Breast epithelium (tissue), 4 donors: Measurements from ENCODE around the gene ABI3. TPM values are rescaled to one million over a fixed set of nuclear protein-coding genes. Genes with fewer than 3 reads are reported as not detected.
"Not testable (repeated sequence)": the region's sequence is repeated elsewhere in the genome, so short reads cannot be mapped to it uniquely, and the experiment has no call there.

Experiments
- DNase-seq, 2 donors: peaks; one replicate each; pipeline ENCODE4 v3.0.0-alpha.2; 2019; ENCODE audit warnings: low spot score in 2 of 2
- H3K27ac ChIP-seq, 2 donors: fragments of 200-600 bp; sonication (generic) in 1 of 2; one replicate each; pipeline ENCODE4 v1.5.1; 2016 to 2019; ENCODE audit warnings: mild to moderate bottlenecking in 1 of 2
- H3K27me3 ChIP-seq, 2 donors: fragments of 200-600 bp; sonication (generic) in 1 of 2; one replicate each; pipeline versions ENCODE4 v1.5.1 to v1.6.0; 2017 to 2019; ENCODE audit warnings: control low read depth in 1 of 2, mild to moderate bottlenecking in 1 of 2
- H3K36me3 ChIP-seq: fragments of 200-600 bp; one replicate; pipeline ENCODE4 v1.5.1; 2019
- H3K4me1 ChIP-seq, 2 donors: fragments of 200-600 bp; sonication (generic); one replicate each; pipeline ENCODE4 v1.5.1; 2016 to 2019; ENCODE audit warnings: control low read depth in 1 of 2
- H3K4me3 ChIP-seq, 3 donors: fragments of 200-600 bp; sonication (generic); 1 replicate in 2 of 3; 2 replicates in 1 of 3; pipeline ENCODE4 v1.5.1; 2016 to 2019; ENCODE audit warnings: mild to moderate bottlenecking in 3 of 3, moderate library complexity in 2 of 3
- H3K9me3 ChIP-seq, 2 donors: fragments of 200-600 bp; sonication (generic) in 1 of 2; one replicate each; pipeline ENCODE4 v1.5.1; 2016 to 2019; ENCODE audit warnings: control low read depth in 1 of 2
- CTCF ChIP-seq, 3 donors: fragments of 450-650 bp; IDR thresholded peaks; one replicate each; pipeline ENCODE4 v1.5.1; 2016 to 2017; ENCODE audit warnings: antibody characterized with exemption in 3 of 3, mild to moderate bottlenecking in 3 of 3, moderate library complexity in 3 of 3
- POLR2A ChIP-seq: fragments of 450-650 bp; IDR thresholded peaks from one replicate; pipeline ENCODE4 v1.6.1; 2016; ENCODE audit warnings: antibody characterized with exemption, mild to moderate bottlenecking, moderate library complexity
- POLR2AphosphoS5 ChIP-seq, 3 donors: sonication (generic); formaldehyde crosslinking; IDR thresholded peaks; one replicate each; pipeline ENCODE4 v1.6.1; 2017; ENCODE audit warnings: antibody characterized with exemption in 3 of 3
- intact Hi-C: fragments of 100-400 bp; cut with DNase I; formaldehyde crosslinking; loops from one replicate; pipeline ENCODE4 v1.15.1; 2023; ENCODE audit warnings: low total_unique reads
- total RNA-seq, 3 donors: library from RNA; depleted of rRNA; stranded (reverse); fragments of >200 nt; gene quantifications; one replicate each; pipeline ENCODE4 v1.1.0, GENCODE V29; 2016

Gene ABI3
- total RNA-seq, 3 donors from 2014 or later, result 1.9 to 5.2 (median 5.1) TPM

- Histone ChIP-seq H3K4me3 (peak overlapping the region; percentile 55 to 84 (median 66)), H3K9me3 (no peaks in the 10 kb centered on the region), H3K4me1 (no peaks in the 10 kb centered on the region), H3K27me3 (no peaks in the 10 kb centered on the region), H3K36me3 (no peaks in the 10 kb centered on the region), H3K27ac (peak overlapping the region; percentile 82 to 84)
- peak; percentile 52 to 53 for DNase-seq
- intact Hi-C loops, result no loop called here
- TF ChIP-seq POLR2A (no peak), CTCF (IDR thresholded peaks at IDR 0.05) (no peak), POLR2AphosphoS5 (IDR thresholded peaks at IDR 0.05) (no peak)
Observed at GRCh38 chr17:49260817-49261291, 50.3 kb downstream of the ABI3 start.

- H3K36me3 ChIP-seq, H3K9me3 ChIP-seq, H3K4me3 ChIP-seq, H3K4me1 ChIP-seq, intact Hi-C loops, H3K27me3 ChIP-seq, H3K27ac ChIP-seq, DNase-seq: not testable (repeated sequence)
Observed at GRCh38 chr17:49261540-49261939, 51.0 kb downstream of the ABI3 start.

GRCh38 chr17:49266233-49266632 lies 55.7 kb downstream of the ABI3 start:
- H3K36me3 ChIP-seq, result no peaks in the 10 kb centered on the region
- H3K27ac ChIP-seq, result no peak overlapping the region
- intact Hi-C loops, result no loop called here
- H3K4me1 ChIP-seq, result no peaks in the 10 kb centered on the region
- no peaks in the 10 kb centered on the region for H3K27me3 ChIP-seq
- TF ChIP-seq CTCF (IDR thresholded peaks at IDR 0.05), result no peak
- no peak for TF ChIP-seq POLR2A
- TF ChIP-seq POLR2AphosphoS5 (IDR thresholded peaks at IDR 0.05), result no peak
- H3K4me3 ChIP-seq, result no peak overlapping the region
- no peak for DNase-seq
- H3K9me3 ChIP-seq, result no peaks in the 10 kb centered on the region

- H3K4me1 ChIP-seq, result no peaks in the 10 kb centered on the region
- intact Hi-C loops, result no loop called here
- TF ChIP-seq CTCF (IDR thresholded peaks at IDR 0.05), result no peak
- no peak for TF ChIP-seq POLR2AphosphoS5 (IDR thresholded peaks at IDR 0.05)
- no peak for TF ChIP-seq POLR2A
- no peaks in the 10 kb centered on the region for H3K9me3 ChIP-seq
- DNase-seq, result no peak
- no peaks in the 10 kb centered on the region for H3K27me3 ChIP-seq
- no peaks in the 10 kb centered on the region for H3K36me3 ChIP-seq
- no peak overlapping the region for H3K4me3 ChIP-seq
- H3K27ac ChIP-seq, result no peak overlapping the region
Observed at GRCh38 chr17:49267912-49268311, 57.4 kb downstream of the ABI3 start.

GRCh38 chr17:49269356-49269755 lies 58.8 kb downstream of the ABI3 start:
- intact Hi-C loops, result no loop called here
- H3K4me3 ChIP-seq, result no peak overlapping the region
- DNase-seq, result no peak

More at GRCh38 chr17:49269356-49269755, 58.8 kb downstream of the ABI3 start:
- H3K4me1 ChIP-seq, result no peaks in the 10 kb centered on the region
- no peaks in the 10 kb centered on the region for H3K27me3 ChIP-seq
- H3K9me3 ChIP-seq, result no peaks in the 10 kb centered on the region
- TF ChIP-seq POLR2AphosphoS5 (IDR thresholded peaks at IDR 0.05), result no peak
- TF ChIP-seq POLR2A, result no peak
- TF ChIP-seq CTCF (IDR thresholded peaks at IDR 0.05), result no peak
- no peak overlapping the region for H3K27ac ChIP-seq
- H3K36me3 ChIP-seq, result no peaks in the 10 kb centered on the region

Other genes starting within 250 kb of the ABI3 start
- not detected for gene GIP, start 242.1 kb upstream of the ABI3 start, total RNA-seq
- gene IGF2BP1, start 213.3 kb upstream of the ABI3 start, total RNA-seq, result not detected
- under 1 TPM in 2 of 3 donors, not detected in 1; 0.15 to 0.66 TPM for gene B4GALNT2, start 77.9 kb upstream of the ABI3 start, total RNA-seq
- gene GNGT2, start 133 bp upstream of the ABI3 start, total RNA-seq, result under 1 TPM in 2 of 3 donors, not detected in 1; 0.48 to 0.66 TPM
- gene PHOSPHO1, start 20.1 kb downstream of the ABI3 start, total RNA-seq, result under 1 TPM in 2 of 3 donors, not detected in 1; 0.33 to 0.88 TPM
- 100 to 1,000 TPM in 1 of 3 donors, 10 to 100 TPM in 2; 34.2 to 157 (median 72.4) TPM for gene ZNF652, start 151.5 kb downstream of the ABI3 start, total RNA-seq
- gene PHB1, start 204.2 kb downstream of the ABI3 start, total RNA-seq, result 100 to 1,000 TPM; 100 to 110 (median 108) TPM